ENCODE measurements around the gene CD247. TPM values are rescaled to one million over a fixed set of nuclear protein-coding genes. Genes with fewer than 3 reads are reported as not detected.

The CD247 gene
- total and polyA plus RNA-seq, 4 experiments from 2014 or later = 260 to 404 (median 340) TPM

GRCh38 chr1:167439301-167439988 lies 78.9 kb downstream of the CD247 start:
- POLR2A ChIA-PET (ENCODE audit: partially characterized antibody) = interaction anchor here (0.7 to 8.4 kb wide), 7 partner anchors 8 to 78 kb away, joined by 3 to 87 read pairs (median 3); partner anchors contain the start of gene CD247
- peaks cover 47 to 82% of the 10 kb centered on the region in 2 donors for H3K36me3 Mint-ChIP-seq
- H3K27me3 Mint-ChIP-seq = no peaks in the 10 kb centered on the region
- Histone ChIP-seq H3K4me3 (ENCODE audit: low read length in 2 of 2) (no peak overlapping the region), H3K9me3 (ENCODE audit: control insufficient read depth in 1 of 2, low read length in 2 of 2) (no peaks in the 10 kb centered on the region), H3K36me3 (ENCODE audit: insufficient read depth, low read length) (peaks cover 76% of the 10 kb centered on the region), H3K27me3 (ENCODE audit: insufficient read depth, low read length) (no peaks in the 10 kb centered on the region), H3K4me1 (ENCODE audit: insufficient read depth, low read length) (peaks cover 84% of the 10 kb centered on the region), H3K27ac (ENCODE audit: low read depth, low read length) (peak overlapping the region; percentile 43)
- CTCF ChIA-PET (ENCODE audit: partially characterized antibody) = interaction anchor here (1.0 to 8.7 kb wide), 8 partner anchors 8 to 94 kb away, joined by 3 to 64 read pairs (median 8); partner anchors contain the start of gene CD247
- intact Hi-C loops (cut with micrococcal nuclease) = no loop called here
- no peak for DNase-seq
- peak overlapping the region in 3 of 8 donors; percentile 35 to 74 (median 72) for H3K4me3 Mint-ChIP-seq
- H3K9me3 Mint-ChIP-seq = peaks cover 0 to 6% (median 0%) of the 10 kb centered on the region in 8 donors
- H3K27ac Mint-ChIP-seq = peak overlapping the region; percentile 79 to 94 (median 87)
- H3K4me1 Mint-ChIP-seq = peaks cover 53 to 90% (median 69%) of the 10 kb centered on the region in 4 donors

GRCh38 chr1:167438171-167439138 lies 79.9 kb downstream of the CD247 start:
- peaks cover 49 to 82% of the 10 kb centered on the region in 2 donors for H3K36me3 Mint-ChIP-seq
- Histone ChIP-seq H3K9me3 (ENCODE audit: control insufficient read depth in 1 of 2, low read length in 2 of 2) (no peaks in the 10 kb centered on the region), H3K27me3 (ENCODE audit: insufficient read depth, low read length) (no peaks in the 10 kb centered on the region), H3K36me3 (ENCODE audit: insufficient read depth, low read length) (peaks cover 80% of the 10 kb centered on the region), H3K27ac (ENCODE audit: low read depth, low read length) (peak overlapping the region; percentile 43), H3K4me1 (ENCODE audit: insufficient read depth, low read length) (peaks cover 92% of the 10 kb centered on the region), H3K4me3 (ENCODE audit: low read length in 2 of 2) (no peak overlapping the region)
- peaks cover 50 to 87% (median 68%) of the 10 kb centered on the region in 4 donors for H3K4me1 Mint-ChIP-seq
- H3K27me3 Mint-ChIP-seq = no peaks in the 10 kb centered on the region
- ChIA-PET CTCF (ENCODE audit: partially characterized antibody) (interaction anchor here (0.6 to 8.7 kb wide), 12 partner anchors 9 to 218 kb away, joined by 3 to 64 read pairs (median 3); partner anchors contain the start of gene CD247), POLR2A (ENCODE audit: partially characterized antibody) (interaction anchor here (0.5 to 8.4 kb wide), 14 partner anchors 8 to 78 kb away, joined by 3 to 87 read pairs (median 3); partner anchors contain the start of gene CD247)
- H3K27ac Mint-ChIP-seq = peak overlapping the region; percentile 74 to 97 (median 93)
- peak overlapping the region in 7 of 8 donors; percentile 54 to 78 (median 74) for H3K4me3 Mint-ChIP-seq
- DNase-seq = peak in 2 of 5 donors; percentile 31 to 42
- intact Hi-C loops (cut with micrococcal nuclease) = no loop called here
- H3K9me3 Mint-ChIP-seq = peaks cover 0 to 6% (median 0%) of the 10 kb centered on the region in 8 donors

- Histone ChIP-seq H3K9me3 (ENCODE audit: control insufficient read depth in 1 of 2, low read length in 2 of 2) (no peaks in the 10 kb centered on the region), H3K27ac (ENCODE audit: low read depth, low read length) (peak overlapping the region; percentile 7), H3K27me3 (ENCODE audit: insufficient read depth, low read length) (no peaks in the 10 kb centered on the region), H3K36me3 (ENCODE audit: insufficient read depth, low read length) (peaks cover 91% of the 10 kb centered on the region), H3K4me3 (ENCODE audit: low read length in 2 of 2) (no peak overlapping the region), H3K4me1 (ENCODE audit: insufficient read depth, low read length) (peaks cover 74% of the 10 kb centered on the region)
- intact Hi-C loops (cut with micrococcal nuclease) = no loop called here
- CTCF ChIA-PET (ENCODE audit: partially characterized antibody) = no interaction called here
- Mint-ChIP-seq H3K4me1 (peaks cover 40 to 74% (median 55%) of the 10 kb centered on the region in 4 donors), H3K27ac (peak overlapping the region; percentile 65 to 94 (median 91)), H3K4me3 (peak overlapping the region in 1 of 8 donors; percentile 45), H3K36me3 (peaks cover 62 to 89% of the 10 kb centered on the region in 2 donors), H3K9me3 (peaks cover 0 to 6% (median 0%) of the 10 kb centered on the region in 8 donors), H3K27me3 (no peaks in the 10 kb centered on the region)
- POLR2A ChIA-PET (ENCODE audit: partially characterized antibody) = no interaction called here
- DNase-seq = no peak
Observed at GRCh38 chr1:167435484-167435883, 82.8 kb downstream of the CD247 start.

GRCh38 chr1:167434306-167434705 lies 84.0 kb downstream of the CD247 start:
- Mint-ChIP-seq H3K36me3 (peaks cover 59 to 89% of the 10 kb centered on the region in 2 donors), H3K4me1 (peaks cover 45 to 74% (median 56%) of the 10 kb centered on the region in 4 donors)
- POLR2A ChIA-PET (ENCODE audit: partially characterized antibody) = interaction anchor here (1.5 to 2.9 kb wide), 2 partner anchors 13 to 16 kb away, joined by 4 to 8 read pairs; no protein-coding TSS in a partner anchor

GRCh38 chr1:167433884-167434283 lies 84.4 kb downstream of the CD247 start:
- Histone ChIP-seq H3K27ac (ENCODE audit: low read depth, low read length) (no peak overlapping the region), H3K4me1 (ENCODE audit: insufficient read depth, low read length) (peaks cover 74% of the 10 kb centered on the region), H3K9me3 (ENCODE audit: control insufficient read depth in 1 of 2, low read length in 2 of 2) (no peaks in the 10 kb centered on the region), H3K36me3 (ENCODE audit: insufficient read depth, low read length) (peaks cover 77% of the 10 kb centered on the region), H3K27me3 (ENCODE audit: insufficient read depth, low read length) (no peaks in the 10 kb centered on the region), H3K4me3 (ENCODE audit: low read length in 2 of 2) (no peak overlapping the region)
- DNase-seq = no peak
- ChIA-PET POLR2A (ENCODE audit: partially characterized antibody) (interaction anchor here (1.5 to 2.9 kb wide), 4 partner anchors 14 to 210 kb away, joined by 3 to 8 read pairs (median 4); no protein-coding TSS in a partner anchor), CTCF (ENCODE audit: partially characterized antibody) (interaction anchor here (1.0 to 3.0 kb wide), 5 partner anchors 9 to 107 kb away, joined by 3 to 13 read pairs (median 3); no protein-coding TSS in a partner anchor)
- Mint-ChIP-seq H3K36me3 (peaks cover 59 to 87% of the 10 kb centered on the region in 2 donors), H3K4me3 (peak overlapping the region in 2 of 8 donors; percentile 39 to 42), H3K27ac (peak overlapping the region; percentile 48 to 88 (median 67)), H3K9me3 (peaks cover 0 to 2% (median 0%) of the 10 kb centered on the region in 8 donors), H3K27me3 (no peaks in the 10 kb centered on the region), H3K4me1 (peaks cover 45 to 74% (median 56%) of the 10 kb centered on the region in 4 donors)
- intact Hi-C loops (cut with micrococcal nuclease) = no loop called here

More at GRCh38 chr1:167434306-167434705, 84.0 kb downstream of the CD247 start:
- no peaks in the 10 kb centered on the region for H3K27me3 ChIP-seq (ENCODE audit: insufficient read depth, low read length)
- H3K4me3 Mint-ChIP-seq = no peak overlapping the region
- H3K36me3 ChIP-seq (ENCODE audit: insufficient read depth, low read length) = peaks cover 82% of the 10 kb centered on the region
- peaks cover 76% of the 10 kb centered on the region for H3K4me1 ChIP-seq (ENCODE audit: insufficient read depth, low read length)
- no peak overlapping the region for H3K4me3 ChIP-seq (ENCODE audit: low read length in 2 of 2)
- H3K9me3 ChIP-seq (ENCODE audit: control insufficient read depth in 1 of 2, low read length in 2 of 2) = no peaks in the 10 kb centered on the region
- no peak overlapping the region for H3K27ac ChIP-seq (ENCODE audit: low read depth, low read length)
- no peak for DNase-seq
- intact Hi-C loops (cut with micrococcal nuclease) = no loop called here
- peak overlapping the region in 6 of 7 donors; percentile 29 to 88 (median 65) for H3K27ac Mint-ChIP-seq
- peaks cover 0 to 2% (median 0%) of the 10 kb centered on the region in 8 donors for H3K9me3 Mint-ChIP-seq
- no peaks in the 10 kb centered on the region for H3K27me3 Mint-ChIP-seq
- CTCF ChIA-PET (ENCODE audit: partially characterized antibody) = interaction anchor here (1.0 to 3.0 kb wide), 5 partner anchors 9 to 106 kb away, joined by 3 to 13 read pairs (median 3); no protein-coding TSS in a partner anchor

- Mint-ChIP-seq H3K9me3 (peaks cover 0 to 2% (median 0%) of the 10 kb centered on the region in 8 donors), H3K4me1 (peaks cover 41 to 73% (median 52%) of the 10 kb centered on the region in 4 donors), H3K27ac (peak overlapping the region in 4 of 7 donors; percentile 22 to 77 (median 73)), H3K27me3 (no peaks in the 10 kb centered on the region), H3K4me3 (no peak overlapping the region), H3K36me3 (peaks cover 52 to 79% of the 10 kb centered on the region in 2 donors)
- H3K27me3 ChIP-seq (ENCODE audit: insufficient read depth, low read length) = no peaks in the 10 kb centered on the region
- ChIA-PET POLR2A (ENCODE audit: partially characterized antibody) (interaction anchor here (1.5 to 2.9 kb wide), 3 partner anchors 15 to 209 kb away, joined by 3 to 8 read pairs (median 3); no protein-coding TSS in a partner anchor), CTCF (ENCODE audit: partially characterized antibody) (interaction anchor here (1.8 to 3.3 kb wide), 4 partner anchors 9 to 165 kb away, joined by 6 to 15 read pairs (median 10); no protein-coding TSS in a partner anchor)
- H3K4me3 ChIP-seq (ENCODE audit: low read length in 2 of 2) = no peak overlapping the region
- intact Hi-C loops (cut with micrococcal nuclease) = no loop called here
- no peak overlapping the region for H3K27ac ChIP-seq (ENCODE audit: low read depth, low read length)
- peaks cover 68% of the 10 kb centered on the region for H3K36me3 ChIP-seq (ENCODE audit: insufficient read depth, low read length)
- H3K4me1 ChIP-seq (ENCODE audit: insufficient read depth, low read length) = peaks cover 74% of the 10 kb centered on the region
- no peak for DNase-seq
- no peaks in the 10 kb centered on the region for H3K9me3 ChIP-seq (ENCODE audit: control insufficient read depth in 1 of 2, low read length in 2 of 2)
Observed at GRCh38 chr1:167432780-167433179, 85.5 kb downstream of the CD247 start.
